Stimulated activated CD4-positive, alpha-beta T cell treated with anti-CD3 and anti-CD28 coated beads, Interleukin-12 subunit alpha, Interleukin-12 subunit beta, amount 100 ng/mL, for 24 hours (primary cell): Measurements from ENCODE around the gene PCDHGB5.
"Not testable (repeated sequence)": the region's sequence is repeated elsewhere in the genome, so short reads cannot be mapped to it uniquely, and the experiment has no call there.

Source experiments
- DNase-seq, 2 experiments: peaks; one replicate each; pipeline ENCODE4 v3.0.0-alpha.2; 2020; ENCODE audit warnings: low read depth in 2 of 2

Gene PCDHGB5

GRCh38 chr5:141397756-141398551 lies at the start of gene PCDHGB5:
PCDHGB5 (plus strand) TSS chr5:141397947; CDS start chr5:141398128, 181 bp downstream.
- DNase-seq, result not testable (repeated sequence)

DNA sequence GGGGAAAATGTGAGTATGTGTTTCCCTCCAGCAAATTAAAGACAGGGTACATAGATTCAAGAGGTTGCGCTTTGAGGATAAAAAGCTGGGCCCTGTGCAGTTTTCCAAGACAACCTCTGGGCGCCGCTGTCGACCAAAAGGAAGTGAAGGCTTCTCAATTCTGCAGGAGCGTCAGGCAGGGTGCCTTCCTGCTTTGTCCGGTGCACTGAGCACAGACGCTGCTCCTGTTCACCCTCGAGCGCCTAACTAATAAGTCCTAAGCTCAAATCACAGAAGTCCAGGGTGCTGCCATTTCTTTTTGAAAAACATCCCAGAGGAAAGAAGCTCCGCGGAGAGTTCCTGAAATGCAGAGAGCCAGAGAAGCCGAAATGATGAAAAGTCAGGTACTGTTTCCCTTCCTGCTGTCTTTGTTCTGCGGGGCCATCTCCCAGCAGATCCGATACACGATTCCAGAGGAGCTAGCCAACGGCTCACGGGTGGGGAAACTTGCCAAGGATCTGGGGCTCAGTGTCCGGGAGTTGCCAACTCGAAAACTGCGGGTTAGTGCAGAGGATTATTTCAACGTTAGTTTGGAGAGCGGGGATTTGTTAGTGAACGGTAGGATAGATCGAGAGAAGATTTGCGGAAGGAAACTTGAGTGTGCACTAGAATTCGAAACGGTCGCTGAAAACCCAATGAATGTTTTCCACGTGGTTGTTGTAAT lies 47.7 kb upstream of the PCDHGB5 start, which contains the start of gene PCDHGB1:
Gene PCDHGB1, plus strand, starts transcription at position 183 of the 703 bp plus-strand sequence. Its CDS starts 162 bp downstream, at position 345.
- no peak for DNase-seq

DNA sequence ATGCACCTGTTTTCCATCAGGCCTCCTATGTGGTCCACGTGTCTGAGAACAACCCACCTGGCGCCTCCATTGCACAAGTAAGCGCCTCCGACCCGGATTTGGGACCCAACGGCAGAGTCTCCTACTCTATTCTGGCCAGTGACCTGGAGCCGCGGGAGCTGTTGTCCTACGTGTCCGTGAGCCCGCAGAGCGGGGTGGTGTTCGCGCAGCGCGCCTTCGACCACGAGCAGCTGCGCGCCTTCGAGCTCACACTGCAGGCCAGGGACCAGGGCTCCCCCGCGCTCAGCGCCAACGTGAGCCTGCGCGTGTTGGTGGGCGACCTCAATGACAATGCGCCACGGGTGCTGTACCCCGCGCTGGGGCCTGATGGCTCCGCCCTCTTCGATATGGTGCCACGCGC lies 46.2 kb upstream of the PCDHGB5 start:
- DNase-seq, result no peak

- DNase-seq, result no peak
These were observed 42.8 kb upstream of the PCDHGB5 start, which contains the start of gene PCDHGA4 for GRCh38 chr5:141354900-141355469. PCDHGA4 (plus strand) TSS chr5:141355021; CDS start chr5:141355108, 87 bp downstream.

- DNase-seq, result no peak
These were observed 42.1 kb upstream of the PCDHGB5 start for GRCh38 chr5:141355641-141356040.

DNA sequence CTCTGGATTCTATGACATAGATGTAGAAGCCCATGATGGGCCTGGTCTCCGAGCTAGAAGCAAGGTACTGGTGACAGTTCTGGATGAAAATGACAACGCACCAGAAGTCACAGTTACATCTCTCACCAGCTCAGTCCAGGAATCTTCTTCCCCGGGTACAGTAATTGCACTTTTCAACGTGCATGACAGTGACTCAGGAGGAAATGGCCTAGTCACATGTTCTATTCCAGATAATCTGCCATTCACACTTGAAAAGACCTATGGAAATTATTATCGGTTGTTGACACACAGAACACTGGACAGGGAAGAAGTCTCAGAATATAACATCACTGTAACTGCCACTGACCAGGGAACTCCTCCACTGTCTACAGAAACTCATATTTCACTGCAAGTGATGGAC lies 41.6 kb upstream of the PCDHGB5 start:
- DNase-seq, result no peak

GRCh38 chr5:141356950-141357349 lies 40.8 kb upstream of the PCDHGB5 start:
- no peak for DNase-seq

- DNase-seq, result no peak
These were observed 37.8 kb upstream of the PCDHGB5 start, which contains the start of gene PCDHGB2 for GRCh38 chr5:141359790-141360426. PCDHGB2 (plus strand) TSS chr5:141359994; CDS start chr5:141360136, 142 bp downstream.

DNA sequence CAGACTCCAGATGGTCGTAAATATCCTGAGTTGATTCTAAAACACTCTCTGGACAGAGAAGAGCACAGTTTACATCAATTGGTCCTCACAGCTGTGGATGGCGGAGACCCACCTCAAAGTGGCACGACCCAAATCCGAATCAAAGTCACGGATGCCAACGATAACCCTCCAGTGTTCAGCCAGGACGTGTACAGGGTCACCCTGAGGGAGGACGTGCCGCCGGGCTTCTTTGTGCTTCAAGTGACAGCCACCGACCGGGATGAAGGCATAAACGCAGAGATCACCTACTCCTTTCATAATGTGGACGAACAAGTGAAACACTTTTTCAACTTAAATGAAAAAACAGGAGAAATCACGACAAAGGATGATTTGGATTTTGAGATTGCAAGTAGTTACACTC lies 37.1 kb upstream of the PCDHGB5 start:
- DNase-seq, result no peak

DNA sequence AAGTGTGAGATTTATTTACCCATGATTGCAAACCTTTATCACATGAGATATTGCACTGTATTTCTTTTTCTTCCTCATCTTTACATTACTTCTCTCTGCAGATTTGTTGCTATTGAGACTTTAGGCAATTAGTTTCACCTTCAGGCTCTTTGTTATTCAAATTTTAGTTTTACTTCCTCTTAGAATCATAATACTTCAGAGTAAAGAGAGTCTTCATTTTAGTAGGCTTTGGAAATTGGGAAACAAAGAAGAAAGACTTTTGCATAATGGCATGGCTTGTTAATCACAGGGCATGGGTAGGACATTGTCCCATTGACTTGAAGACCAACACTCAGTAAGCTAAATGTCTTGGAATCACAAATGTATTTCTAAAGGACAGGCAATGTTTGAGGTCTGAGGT lies 35.0 kb upstream of the PCDHGB5 start:
- no peak for DNase-seq

DNA sequence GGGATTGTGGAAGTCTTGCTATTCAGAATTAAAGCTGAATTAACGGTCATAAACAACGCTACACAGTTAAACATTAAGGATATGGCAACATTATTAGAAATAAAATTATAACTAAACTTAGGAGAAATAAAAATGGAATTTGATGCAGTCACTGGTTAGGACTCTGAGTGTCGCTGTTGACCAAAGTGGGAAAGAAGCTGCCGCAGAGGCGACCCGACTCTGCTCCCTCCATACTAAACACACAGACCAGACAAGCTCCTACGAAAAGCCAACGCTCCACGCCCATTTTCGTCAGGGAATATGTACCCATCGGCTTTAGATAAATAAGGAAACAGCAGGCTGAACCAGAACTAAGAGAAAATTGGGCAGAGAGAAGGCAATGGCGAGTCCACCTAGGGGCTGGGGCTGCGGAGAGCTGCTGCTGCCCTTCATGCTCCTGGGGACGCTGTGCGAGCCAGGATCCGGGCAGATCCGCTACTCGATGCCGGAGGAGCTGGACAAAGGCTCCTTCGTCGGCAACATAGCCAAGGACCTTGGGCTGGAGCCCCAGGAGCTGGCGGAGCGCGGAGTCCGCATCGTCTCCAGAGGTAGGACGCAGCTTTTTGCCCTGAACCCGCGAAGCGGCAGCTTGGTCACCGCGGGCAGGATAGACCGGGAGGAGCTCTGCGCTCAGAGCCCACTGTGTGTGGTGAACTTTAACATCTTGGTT lies 33.6 kb upstream of the PCDHGB5 start, which contains the start of gene PCDHGA5:
Gene PCDHGA5, plus strand, starts transcription at position 211 of the 709 bp plus-strand sequence. Its CDS starts 169 bp downstream, at position 380.
- DNase-seq, result no peak

GRCh38 chr5:141366016-141366896 lies 31.5 kb upstream of the PCDHGB5 start:
- DNase-seq, result no peak

- DNase-seq, result no peak
These were observed 27.5 kb upstream of the PCDHGB5 start, which contains the start of gene PCDHGB3 for GRCh38 chr5:141369994-141370848. PCDHGB3 (plus strand) TSS chr5:141370242; CDS start chr5:141370395, 153 bp downstream.

GRCh38 chr5:141371572-141372475 lies 25.9 kb upstream of the PCDHGB5 start:
- no peak for DNase-seq

GRCh38 chr5:141373673-141374317 lies 24.0 kb upstream of the PCDHGB5 start, which contains the start of gene PCDHGA6:
PCDHGA6 (plus strand) TSS chr5:141373891; CDS start chr5:141374084, 193 bp downstream.
- DNase-seq, result no peak

DNA sequence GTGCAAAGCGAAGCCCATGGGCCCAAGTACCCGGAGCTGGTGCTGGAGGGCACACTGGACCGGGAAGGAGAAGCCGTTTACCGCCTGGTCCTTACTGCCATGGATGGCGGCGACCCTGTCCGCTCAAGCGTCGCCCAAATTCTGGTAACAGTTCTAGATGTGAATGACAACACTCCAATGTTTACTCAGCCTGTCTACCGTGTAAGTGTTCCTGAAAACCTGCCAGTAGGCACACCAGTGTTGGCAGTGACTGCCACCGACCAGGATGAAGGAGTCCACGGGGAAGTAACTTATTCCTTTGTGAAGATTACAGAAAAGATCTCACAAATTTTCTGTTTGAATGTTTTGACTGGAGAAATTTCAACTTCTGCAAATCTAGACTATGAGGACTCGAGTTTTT lies 23.1 kb upstream of the PCDHGB5 start:
- no peak for DNase-seq

DNA sequence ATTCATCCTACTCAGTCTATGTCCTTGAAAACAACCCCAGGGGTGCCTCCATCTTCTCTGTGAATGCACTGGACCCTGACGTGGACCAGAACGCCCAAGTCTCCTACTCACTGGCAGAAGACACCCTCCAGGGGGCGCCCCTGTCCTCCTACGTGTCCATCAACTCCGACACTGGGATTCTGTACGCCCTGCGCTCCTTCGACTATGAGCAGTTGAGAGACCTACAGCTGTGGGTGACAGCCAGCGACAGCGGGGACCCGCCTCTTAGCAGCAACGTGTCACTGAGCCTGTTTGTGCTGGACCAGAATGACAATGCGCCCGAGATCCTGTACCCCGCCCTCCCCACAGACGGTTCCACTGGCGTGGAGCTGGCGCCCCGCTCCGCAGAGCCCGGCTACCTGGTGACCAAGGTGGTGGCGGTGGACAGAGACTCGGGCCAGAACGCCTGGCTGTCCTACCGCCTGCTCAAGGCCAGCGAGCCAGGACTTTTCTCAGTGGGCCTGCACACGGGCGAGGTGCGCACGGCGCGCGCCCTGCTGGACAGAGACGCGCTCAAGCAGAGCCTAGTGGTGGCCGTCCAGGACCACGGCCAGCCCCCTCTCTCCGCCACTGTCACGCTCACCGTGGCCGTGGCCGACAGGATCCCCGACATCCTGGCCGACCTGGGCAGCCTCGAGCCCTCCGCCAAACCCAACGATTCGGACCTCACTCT lies 22.1 kb upstream of the PCDHGB5 start:
- not testable (repeated sequence) for DNase-seq
